Mesenchymal stem cell (in vitro differentiated cells and primary cell): ENCODE measurements around the gene PTPN1.

Experiments
- DNase-seq: peaks from one replicate; pipeline ENCODE4 v3.0.0-alpha.2; 2013
- H2AFZ ChIP-seq: one replicate; pipeline ENCODE4 v1.6.1; 2013; ENCODE audit warnings: low read depth, mild to moderate bottlenecking, control low read depth, inconsistent platforms, low read length, moderate library complexity
- H2AK5ac ChIP-seq: 2 replicates; pipeline ENCODE4 v1.6.1; 2013; ENCODE audit warnings: low read length, moderate library complexity, mild to moderate bottlenecking, inconsistent platforms; ENCODE audit not compliant: severe bottlenecking
- H2BK120ac ChIP-seq: one replicate; pipeline ENCODE4 v1.6.1; 2013; ENCODE audit warnings: low read depth, mild to moderate bottlenecking, inconsistent platforms, low read length, moderate library complexity
- H2BK12ac ChIP-seq, 2 experiments: one replicate each; pipeline ENCODE4 v1.6.1; 2013; ENCODE audit warnings: inconsistent platforms in 2 of 2, low read length in 2 of 2, mild to moderate bottlenecking in 2 of 2, moderate library complexity in 2 of 2, control low read depth in 1 of 2
- H2BK15ac ChIP-seq: one replicate; pipeline ENCODE4 v1.6.1; 2013; ENCODE audit warnings: mild to moderate bottlenecking, low read depth, inconsistent platforms; ENCODE audit not compliant: poor library complexity, severe bottlenecking
- H2BK5ac ChIP-seq: 2 replicates; pipeline ENCODE4 v1.6.1; 2013; ENCODE audit warnings: low read depth, mild to moderate bottlenecking, low read length, control low read depth, inconsistent platforms; ENCODE audit not compliant: poor library complexity, severe bottlenecking
- H3K14ac ChIP-seq, 2 experiments: one replicate each; pipeline ENCODE4 v1.6.1; 2013; ENCODE audit warnings: inconsistent platforms in 2 of 2, low read length in 2 of 2, control low read depth in 1 of 2, mild to moderate bottlenecking in 1 of 2, moderate library complexity in 1 of 2
- H3K18ac ChIP-seq, 2 experiments: one replicate each; pipeline ENCODE4 v1.6.1; 2013; ENCODE audit warnings: inconsistent platforms in 2 of 2, low read length in 2 of 2, control low read depth in 1 of 2, low read depth in 1 of 2, mild to moderate bottlenecking in 1 of 2
- H3K23ac ChIP-seq, 2 experiments: one replicate each; pipeline ENCODE4 v1.6.1; 2013; ENCODE audit warnings: inconsistent platforms in 2 of 2, low read length in 2 of 2, mild to moderate bottlenecking in 2 of 2, moderate library complexity in 2 of 2, control low read depth in 1 of 2
- H3K27ac ChIP-seq: 2 replicates; pipeline ENCODE4 v1.5.1; 2013; ENCODE audit warnings: mild to moderate bottlenecking, moderate library complexity, low read length, control low read depth, inconsistent platforms; ENCODE audit not compliant: poor library complexity, severe bottlenecking
- H3K27me3 ChIP-seq, 2 experiments: 2 replicates each; pipeline versions ENCODE4 v1.6.1 to v1.7.0; 2013; ENCODE audit warnings: low read length in 2 of 2, mild to moderate bottlenecking in 2 of 2, moderate library complexity in 2 of 2, control low read depth in 1 of 2, inconsistent platforms in 1 of 2; ENCODE audit not compliant: control insufficient read depth in 1 of 2, insufficient read depth in 1 of 2
- H3K36me3 ChIP-seq, 2 experiments: 2 replicates each; pipeline versions ENCODE4 v1.6.1 to v1.7.0; 2013; ENCODE audit warnings: low read length in 2 of 2, control low read depth in 1 of 2, inconsistent platforms in 1 of 2, low read depth in 1 of 2, mild to moderate bottlenecking in 1 of 2; ENCODE audit not compliant: insufficient read depth in 2 of 2, control insufficient read depth in 1 of 2
- H3K4ac ChIP-seq, 2 experiments: one replicate each; pipeline ENCODE4 v1.6.1; 2013; ENCODE audit warnings: inconsistent platforms in 2 of 2, low read length in 2 of 2, mild to moderate bottlenecking in 2 of 2, moderate library complexity in 2 of 2, control low read depth in 1 of 2, low read depth in 1 of 2
- H3K4me1 ChIP-seq: 2 replicates; pipeline ENCODE4 v1.6.1; 2013; ENCODE audit warnings: low read depth, low read length, control low read depth; ENCODE audit not compliant: control insufficient read depth, insufficient read depth
- H3K4me2 ChIP-seq: 2 replicates; pipeline ENCODE4 v1.6.1; 2013; ENCODE audit warnings: low read length, mild to moderate bottlenecking, inconsistent platforms; ENCODE audit not compliant: poor library complexity, severe bottlenecking
- H3K4me3 ChIP-seq, 2 experiments: 2 replicates each; pipeline versions ENCODE4 v1.5.1 to v1.7.0; 2013; ENCODE audit warnings: low read length in 2 of 2, mild to moderate bottlenecking in 2 of 2, control low read depth in 1 of 2, low read depth in 1 of 2; ENCODE audit not compliant: insufficient read depth in 1 of 2
- H3K79me1 ChIP-seq: replicated peaks from 2 replicates; pipeline ENCODE4 v1.6.1; 2013; ENCODE audit warnings: mild to moderate bottlenecking, control low read depth, low read length, inconsistent platforms; ENCODE audit not compliant: poor library complexity, severe bottlenecking
- H3K9ac ChIP-seq: 2 replicates; pipeline ENCODE4 v1.7.0; 2013; ENCODE audit warnings: mild to moderate bottlenecking, low read length, moderate library complexity
- H3K9me3 ChIP-seq: 2 replicates; pipeline ENCODE4 v1.7.0; 2013; ENCODE audit warnings: mild to moderate bottlenecking, low read length; ENCODE audit not compliant: control insufficient read depth
- H4K8ac ChIP-seq: one replicate; pipeline ENCODE4 v1.6.1; 2013; ENCODE audit warnings: inconsistent platforms, mild to moderate bottlenecking, low read length, moderate library complexity
- H4K91ac ChIP-seq: one replicate; pipeline ENCODE4 v1.6.1; 2013; ENCODE audit warnings: mild to moderate bottlenecking, low read length, inconsistent platforms
- WGBS: methylation state at CpG from one replicate; pipeline ENCODE4 v1.1.7; 2013; ENCODE audit warnings: mixed read lengths; 5-methylcytosine and 5-hydroxymethylcytosine counted together

PTPN1 gene

GRCh38 chr20:50532221-50532620, 22.0 kb downstream of the PTPN1 start:
- Histone ChIP-seq H3K4me3 (no peak overlapping the region), H3K14ac (no peak overlapping the region), H3K23ac (no peak overlapping the region), H2AFZ (no peak overlapping the region), H2BK5ac (no peak overlapping the region), H2BK12ac (no peak overlapping the region), H3K18ac (no peak overlapping the region), H2BK120ac (no peak overlapping the region), H4K91ac (no peak overlapping the region), H2BK15ac (no peak overlapping the region), H3K4ac (no peak overlapping the region), H3K79me1 (no peaks in the 10 kb centered on the region), H3K4me2 (no peak overlapping the region), H3K36me3 (peaks cover 0 to 2% of the 10 kb centered on the region in 2 experiments), H3K9ac (no peak overlapping the region), H2AK5ac (no peak overlapping the region), H3K27me3 (no peaks in the 10 kb centered on the region), H4K8ac (no peak overlapping the region), H3K4me1 (peaks cover 25% of the 10 kb centered on the region), H3K9me3 (no peaks in the 10 kb centered on the region), H3K27ac (no peak overlapping the region)
- no peak for DNase-seq
- WGBS = 98% methylated on average over 5 of the region's 6 CpGs

GRCh38 chr20:50533061-50533460, 22.9 kb downstream of the PTPN1 start:
- Histone ChIP-seq H3K4me3 (no peak overlapping the region), H2AFZ (no peak overlapping the region), H3K23ac (no peak overlapping the region), H2BK15ac (no peak overlapping the region), H3K9ac (no peak overlapping the region), H2BK12ac (no peak overlapping the region), H3K18ac (no peak overlapping the region), H3K27me3 (no peaks in the 10 kb centered on the region), H3K36me3 (peaks cover 0 to 2% of the 10 kb centered on the region in 2 experiments), H2BK5ac (no peak overlapping the region), H3K9me3 (no peaks in the 10 kb centered on the region), H2AK5ac (no peak overlapping the region), H3K79me1 (no peaks in the 10 kb centered on the region), H3K4me2 (no peak overlapping the region), H3K4me1 (peaks cover 24% of the 10 kb centered on the region), H2BK120ac (no peak overlapping the region), H3K14ac (no peak overlapping the region), H4K91ac (no peak overlapping the region), H3K4ac (no peak overlapping the region), H4K8ac (no peak overlapping the region), H3K27ac (no peak overlapping the region)
- 92% methylated on average over 2 of the region's 3 CpGs for WGBS
- DNase-seq = peak; percentile 61

DNA sequence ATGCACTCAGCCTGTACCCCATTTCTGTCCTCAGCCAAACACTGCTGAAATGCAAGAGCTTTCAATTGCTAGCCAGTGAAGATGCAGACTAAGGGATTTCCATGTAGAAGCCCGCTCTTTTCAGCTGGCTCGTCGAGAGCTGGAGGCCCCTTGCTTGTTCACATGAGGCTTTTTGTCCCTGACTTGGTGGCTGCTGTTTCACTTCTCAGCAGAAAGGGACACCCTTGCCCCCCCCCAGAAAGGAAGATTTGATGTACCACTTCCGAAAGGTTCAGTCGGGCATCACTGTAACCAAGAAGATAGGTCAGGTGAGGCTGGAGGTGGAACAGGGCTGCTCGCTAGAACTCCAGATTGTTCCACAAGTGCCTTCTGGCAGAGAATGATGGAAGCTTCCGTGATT, 23.3 kb downstream of the PTPN1 start:
- Histone ChIP-seq H4K91ac (no peak overlapping the region), H3K18ac (peak overlapping the region in 1 of 2 experiments; percentile 70), H3K36me3 (peaks cover 0 to 2% of the 10 kb centered on the region in 2 experiments), H2AFZ (no peak overlapping the region), H3K9me3 (no peaks in the 10 kb centered on the region), H3K79me1 (no peaks in the 10 kb centered on the region), H3K27ac (peak overlapping the region; percentile 31), H3K4me3 (no peak overlapping the region), H4K8ac (no peak overlapping the region), H3K9ac (no peak overlapping the region), H3K27me3 (no peaks in the 10 kb centered on the region), H3K4ac (no peak overlapping the region), H3K23ac (no peak overlapping the region), H2AK5ac (peak overlapping the region; percentile 77), H2BK12ac (no peak overlapping the region), H3K4me1 (peaks cover 24% of the 10 kb centered on the region), H3K4me2 (no peak overlapping the region), H2BK15ac (no peak overlapping the region), H2BK120ac (no peak overlapping the region), H3K14ac (peak overlapping the region in 1 of 2 experiments; percentile 83), H2BK5ac (no peak overlapping the region)
- over 99% methylated on average over 7 of the region's 7 CpGs for WGBS
- DNase-seq = no peak

GRCh38 chr20:50534567-50534966, 24.4 kb downstream of the PTPN1 start:
- H2BK120ac ChIP-seq = no peak overlapping the region
- no peaks in the 10 kb centered on the region for H3K79me1 ChIP-seq
- no peak overlapping the region for H3K4me2 ChIP-seq
- H2AK5ac ChIP-seq = peak overlapping the region; percentile 69
- no peak overlapping the region for H3K4ac ChIP-seq
- H3K18ac ChIP-seq = no peak overlapping the region
- H3K14ac ChIP-seq = no peak overlapping the region
- peak overlapping the region; percentile 66 for H3K9ac ChIP-seq
- no peak overlapping the region for H2BK5ac ChIP-seq
- H3K4me3 ChIP-seq = no peak overlapping the region
- peak; percentile 86 for DNase-seq
- peaks cover 25% of the 10 kb centered on the region for H3K4me1 ChIP-seq
- H4K8ac ChIP-seq = no peak overlapping the region
- H3K9me3 ChIP-seq = no peaks in the 10 kb centered on the region
- no peak overlapping the region for H4K91ac ChIP-seq
- H2BK12ac ChIP-seq = no peak overlapping the region
- H3K23ac ChIP-seq = no peak overlapping the region
- H3K27ac ChIP-seq = peak overlapping the region; percentile 67
- H2BK15ac ChIP-seq = no peak overlapping the region
- peaks cover 0 to 2% of the 10 kb centered on the region in 2 experiments for H3K36me3 ChIP-seq
- H2AFZ ChIP-seq = no peak overlapping the region
- WGBS = 50% methylated on average over 1 of the region's 1 CpG
- H3K27me3 ChIP-seq = no peaks in the 10 kb centered on the region
